H1 (cell line): ENCODE data around the gene CXCR5. TPM values are rescaled to one million over a fixed set of nuclear protein-coding genes. Genes with fewer than 3 reads are reported as not detected.

Source experiments
- ATF3 ChIP-seq: IDR thresholded peaks from 2 replicates; pipeline ENCODE4 v1.6.1; 2011; ENCODE audit warnings: low read depth, mild to moderate bottlenecking, low read length; ENCODE audit not compliant: insufficient read depth
- CBX8 ChIP-seq: fragments of 300-800, 300-1000 bp; sonication (generic); IDR thresholded peaks from 2 replicates; pipeline ENCODE4 v1.7.1; 2016; ENCODE audit warnings: low read depth, low read length, borderline replicate concordance
- CEBPB ChIP-seq: IDR thresholded peaks from 2 replicates; pipeline ENCODE4 v1.6.1; 2012; ENCODE audit warnings: low read depth, low read length
- CHD1 ChIP-seq: IDR thresholded peaks from 2 replicates; pipeline ENCODE4 v1.6.1; 2012; ENCODE audit warnings: low read depth, low read length, improper control_type of control experiment
- CREB1 ChIP-seq: IDR thresholded peaks from 2 replicates; pipeline ENCODE4 v1.6.1; 2012; ENCODE audit warnings: inconsistent platforms
- EZH2 ChIP-seq: fragments of 200-600 bp; sonication (generic); IDR thresholded peaks from 2 replicates; pipeline ENCODE4 v1.7.1; 2012; ENCODE audit warnings: low read depth, mild to moderate bottlenecking, moderate library complexity, low read length, inconsistent platforms; ENCODE audit not compliant: severe bottlenecking
- GABPA ChIP-seq: IDR thresholded peaks from 2 replicates; pipeline ENCODE4 v1.6.1; 2011; ENCODE audit warnings: mild to moderate bottlenecking, low read length, moderate library complexity, borderline replicate concordance; ENCODE audit not compliant: insufficient read depth
- HDAC2 ChIP-seq, 2 experiments: fragments of 300-600 bp in 1 of 2; sonication (generic) in 1 of 2; IDR thresholded peaks; 2 replicates each; pipeline ENCODE4 v1.6.1; 2011 to 2012; ENCODE audit warnings: low read depth in 2 of 2, low read length in 2 of 2, mild to moderate bottlenecking in 2 of 2, moderate library complexity in 2 of 2, borderline replicate concordance in 1 of 2, inconsistent platforms in 1 of 2
- JUN ChIP-seq: IDR thresholded peaks from 2 replicates; pipeline ENCODE4 v1.6.1; 2011; ENCODE audit warnings: low read depth, mild to moderate bottlenecking, improper control_type of control experiment, low read length
- KDM1A ChIP-seq: fragments of 200-600, 300-600 bp; sonication (generic); IDR thresholded peaks from 2 replicates; pipeline ENCODE4 v1.7.1; 2016; ENCODE audit warnings: mild to moderate bottlenecking, low read length, borderline replicate concordance
- KDM5A ChIP-seq: fragments of 200-600 bp; IDR thresholded peaks from 2 replicates; pipeline ENCODE4 v1.7.1; 2012; ENCODE audit warnings: mild to moderate bottlenecking, low read length, inconsistent platforms, mixed read lengths
- MAX ChIP-seq: IDR thresholded peaks from 2 replicates; pipeline ENCODE4 v1.6.1; 2012; ENCODE audit warnings: inconsistent platforms
- NANOG ChIP-seq: IDR thresholded peaks from 2 replicates; pipeline ENCODE4 v1.6.1; 2011; ENCODE audit warnings: low read length, low read depth, mild to moderate bottlenecking, inconsistent platforms; ENCODE audit not compliant: insufficient read depth, poor library complexity, severe bottlenecking
- RXRA ChIP-seq: IDR thresholded peaks from 2 replicates; pipeline ENCODE4 v1.6.1; 2011; ENCODE audit warnings: low read depth, mild to moderate bottlenecking, low read length, moderate library complexity; ENCODE audit not compliant: insufficient read depth
- SAP30 ChIP-seq: fragments of 300-600 bp; sonication (generic); IDR thresholded peaks from 2 replicates; pipeline ENCODE4 v1.7.1; 2012; ENCODE audit warnings: low read length, moderate library complexity, mild to moderate bottlenecking, inconsistent platforms; ENCODE audit not compliant: insufficient read depth, insufficient replicate concordance
- SIRT6 ChIP-seq: IDR thresholded peaks from one replicate; pipeline ENCODE4 v1.7.1; 2012; ENCODE audit warnings: low read length, inconsistent platforms
- SIX5 ChIP-seq: IDR thresholded peaks from 2 replicates; pipeline ENCODE4 v1.6.1; 2011; ENCODE audit warnings: mild to moderate bottlenecking, low read depth, low read length
- SP1 ChIP-seq: IDR thresholded peaks from 2 replicates; pipeline ENCODE4 v1.6.1; 2011; ENCODE audit warnings: low read depth, low read length
- SP4 ChIP-seq: IDR thresholded peaks from 2 replicates; pipeline ENCODE4 v1.6.1; 2012; ENCODE audit warnings: low read length, inconsistent platforms
- TAF1 ChIP-seq: IDR thresholded peaks from 2 replicates; pipeline ENCODE4 v1.6.1; 2011; ENCODE audit warnings: mild to moderate bottlenecking, low read depth, low read length
- TEAD4 ChIP-seq: IDR thresholded peaks from 2 replicates; pipeline ENCODE4 v1.6.1; 2012; ENCODE audit warnings: low read depth, low read length, inconsistent platforms, mixed read lengths
- USF2 ChIP-seq: IDR thresholded peaks from 2 replicates; pipeline ENCODE4 v1.6.1; 2011; ENCODE audit warnings: low read length, improper control_type of control experiment
- ZNF274 ChIP-seq: IDR thresholded peaks from 2 replicates; pipeline ENCODE4 v1.7.0; 2012; ENCODE audit warnings: low read length, borderline replicate concordance; ENCODE audit errors: extremely low read depth
- polyA plus RNA-seq, 7 experiments: library from polyadenylated mRNA; depleted of rRNA in 3 of 7; stranded (reverse) in 5 of 7; unstranded in 2 of 7; fragments of >200 nt in 5 of 7; fragments of 200-250 nt in 2 of 7; gene quantifications; 1 replicate in 5 of 7; 2 replicates in 1 of 7; 4 replicates in 1 of 7; pipeline versions ENCODE4 v1.2.1 to v1.2.3, GENCODE V29; 2011 to 2013; ENCODE audit warnings: missing spikeins in 2 of 7, mixed read lengths in 2 of 7
- total RNA-seq: library from RNA; stranded (reverse); fragmentation: NEBNext Ultra II Directional; extraction: Animal tissue kit (Norgen Biotek cat#: 25700); gene quantifications from 2 replicates; pipeline ENCODE4 v1.2.1, GENCODE V29; 2021

Gene CXCR5
- total and polyA plus RNA-seq, 2 of the 8 experiments (the other 6 are each of a cell fraction or from before 2014, with no cell fraction given) = not detected

GRCh38 chr11:118930094-118930712 is 46.5 kb downstream of the CXCR5 start (continued):
- TF ChIP-seq CHD1 (no peak), SP4 (peak; percentile 84; the same call in 1 of the 2 replicates), KDM5A (no peak), ATF3 (no peak), SAP30 (no peak), GABPA (no peak), USF2 (no peak), TEAD4 (peak; percentile 73; the same call in 1 of the 2 replicates), KDM1A (peak; percentile 25; the same call in 1 of the 2 replicates), CREB1 (peak; percentile 70), SIRT6 (no peak), SP1 (peak; percentile 90), RXRA (no peak), NANOG (no peak), CEBPB (0 out of 2 replicates have a peak, but pooled peaks have one; percentile 15), JUN (no peak), ZNF274 (no peak), SIX5 (no peak), MAX (peak; percentile 71), CBX8 (no peak), TAF1 (peak; percentile 64; the same call in 1 of the 2 replicates), EZH2 (no peak), HDAC2 (IDR thresholded peaks at IDR 0.05; ENCODE audit: borderline replicate concordance in 1 of 2, low read depth in 2 of 2, low read length in 2 of 2) (peak in 1 of 2 experiments; percentile 79; a peak in 2 of 4 replicates)
